ENCODE measurements around the gene COL8A1. TPM values are rescaled to one million over a fixed set of nuclear protein-coding genes. Genes with fewer than 3 reads are reported as not detected.

The COL8A1 gene
- total and polyA plus RNA-seq, 9 of the 15 experiments (the other 6 are each of a cell fraction or from before 2014, with no cell fraction given), result 0.07 TPM; not detected in 8

- no TSS peak for BruUV-seq (replicated peaks)
- Histone ChIP-seq H3K27me3 (ENCODE audit: control insufficient read depth in 2 of 2, insufficient read depth in 2 of 2, low read length in 2 of 2) (peaks cover 2 to 4% of the 10 kb centered on the region in 2 experiments; a peak in 1 of 5 replicates), H3K4me2 (ENCODE audit: insufficient read depth, low read length) (no peak overlapping the region), H3K4me3 (no peak overlapping the region), H3K27ac (ENCODE audit: extremely low read depth, low read depth, low read length) (no peak overlapping the region), H3K9me1 (ENCODE audit: control insufficient read depth, insufficient read depth, low read length) (no peaks in the 10 kb centered on the region), H3K9ac (ENCODE audit: insufficient read depth in 1 of 2, low read depth in 2 of 2, low read length in 2 of 2) (no peak overlapping the region), H4K20me1 (replicated peaks; ENCODE audit: control insufficient read depth, insufficient read depth, low read length) (no peaks in the 10 kb centered on the region), H3K4me1 (replicated peaks in 1 of 2; ENCODE audit: control insufficient read depth in 2 of 2, insufficient read depth in 2 of 2, low read length in 2 of 2) (no peaks in the 10 kb centered on the region), H2AFZ (ENCODE audit: low read depth, low read length) (no peak overlapping the region), H3K36me3 (ENCODE audit: control insufficient read depth, insufficient read depth, low read length) (no peaks in the 10 kb centered on the region), H3K9me3 (replicated peaks; ENCODE audit: control insufficient read depth, insufficient read depth, low read depth, low read length) (no peaks in the 10 kb centered on the region), H3K79me2 (ENCODE audit: control insufficient read depth, insufficient read depth, low read length) (no peaks in the 10 kb centered on the region)
- no peak for TF ChIP-seq NUFIP1 (IDR thresholded peaks at IDR 0.05; ENCODE audit: partially characterized antibody)
- TF ChIP-seq NFE2 (IDR thresholded peaks at IDR 0.05; ENCODE audit: low read depth), result 0 out of 2 replicates have a peak, but pooled peaks have one; percentile 11
- no peak for DNase-seq (ENCODE audit: extremely low read depth in 1 of 4, low spot score in 3 of 4)
- in situ Hi-C loops (cut with MboI), result no loop called here
- WGBS (ENCODE audit: insufficient coverage, low coverage, missing lambda C conversion rate), result 0% methylated on average over 8 of the region's 8 CpGs
- intact Hi-C loops (cut with micrococcal nuclease), result no loop called here
- POLR2A ChIA-PET, result no interaction called here
- CTCF ChIA-PET (ENCODE audit: low intra/inter-chr PET ratio), result no interaction called here
- ATAC-seq, result no peak
- FAIRE-seq, result no peak
Observed at GRCh38 chr3:99700631-99701268, 62.4 kb downstream of the COL8A1 start.

- no peaks in the 10 kb centered on the region for H3K9me3 ChIP-seq (replicated peaks; ENCODE audit: control insufficient read depth, insufficient read depth, low read depth, low read length)
- H3K4me2 ChIP-seq (ENCODE audit: insufficient read depth, low read length), result no peak overlapping the region
- ChIA-PET POLR2A (no interaction called here), CTCF (ENCODE audit: low intra/inter-chr PET ratio) (no interaction called here)
- FAIRE-seq (no peak), ATAC-seq (no peak), DNase-seq (ENCODE audit: extremely low read depth in 1 of 4, low spot score in 3 of 4) (no peak)
- H3K4me3 ChIP-seq, result no peak overlapping the region
- H4K20me1 ChIP-seq (replicated peaks; ENCODE audit: control insufficient read depth, insufficient read depth, low read length), result no peaks in the 10 kb centered on the region
- H3K9me1 ChIP-seq (ENCODE audit: control insufficient read depth, insufficient read depth, low read length), result no peaks in the 10 kb centered on the region
- no peaks in the 10 kb centered on the region for H3K27me3 ChIP-seq (ENCODE audit: control insufficient read depth in 2 of 2, insufficient read depth in 2 of 2, low read length in 2 of 2)
- WGBS (ENCODE audit: insufficient coverage, low coverage, missing lambda C conversion rate), result 1% methylated on average over 7 of the region's 7 CpGs
- intact Hi-C loops (cut with micrococcal nuclease) (no loop called here), in situ Hi-C loops (cut with MboI) (no loop called here)
- H3K9ac ChIP-seq (ENCODE audit: insufficient read depth in 1 of 2, low read depth in 2 of 2, low read length in 2 of 2), result no peak overlapping the region
- H2AFZ ChIP-seq (ENCODE audit: low read depth, low read length), result no peak overlapping the region
- H3K4me1 ChIP-seq (replicated peaks in 1 of 2; ENCODE audit: control insufficient read depth in 2 of 2, insufficient read depth in 2 of 2, low read length in 2 of 2), result no peaks in the 10 kb centered on the region
- no peaks in the 10 kb centered on the region for H3K79me2 ChIP-seq (ENCODE audit: control insufficient read depth, insufficient read depth, low read length)
- H3K27ac ChIP-seq (ENCODE audit: extremely low read depth, low read depth, low read length), result no peak overlapping the region
- H3K36me3 ChIP-seq (ENCODE audit: control insufficient read depth, insufficient read depth, low read length), result no peaks in the 10 kb centered on the region
- BruUV-seq (replicated peaks), result no TSS peak
- TF ChIP-seq TBL1XR1 (IDR thresholded peaks at IDR 0.05; ENCODE audit: low read length in 2 of 2), result no peak
- TF ChIP-seq MYC (IDR thresholded peaks at IDR 0.05; ENCODE audit: low read depth, low read length), result no peak
- no peak for TF ChIP-seq MYC (CRISPR knock-in tag; IDR thresholded peaks at IDR 0.05; ENCODE audit: borderline replicate concordance, low read depth)
- no peak for TF ChIP-seq MYNN (IDR thresholded peaks at IDR 0.05)
- no peak for TF ChIP-seq MYNN (CRISPR knock-in tag; IDR thresholded peaks at IDR 0.05)
- TF ChIP-seq KDM1A (IDR thresholded peaks at IDR 0.05), result no peak
- no peak for TF ChIP-seq TCF7L2 (IDR thresholded peaks at IDR 0.05; ENCODE audit: low read depth, low read length)
- no peak for TF ChIP-seq FOS (IDR thresholded peaks at IDR 0.05; ENCODE audit: extremely low read depth, insufficient read length)
- no peak for TF ChIP-seq ELK1 (CRISPR knock-in tag; IDR thresholded peaks at IDR 0.05)
- no peak for TF ChIP-seq CSDE1 (IDR thresholded peaks at IDR 0.05)
- no peak for TF ChIP-seq ZNF586 (CRISPR knock-in tag; conservative IDR thresholded peaks at IDR 0.05)
- TF ChIP-seq TEAD2 (tag; IDR thresholded peaks at IDR 0.05), result no peak
- TF ChIP-seq ZSCAN32 (CRISPR knock-in tag; IDR thresholded peaks at IDR 0.05), result no peak
- TF ChIP-seq MBD2 (IDR thresholded peaks at IDR 0.05; ENCODE audit: borderline replicate concordance, low read depth), result no peak
Observed at GRCh38 chr3:99702953-99703943, 64.9 kb downstream of the COL8A1 start.
